T-helper 1 cell (primary cell): Measurements from ENCODE around the gene SDK1.

Experiments
- DNase-seq, 5 donors: peaks; one replicate each; pipeline ENCODE4 v3.0.0-alpha.2; 2012 to 2020

Gene SDK1

GRCh38 chr7:3292694-3293093, 8.4 kb upstream of the SDK1 start:
- DNase-seq: no peak

GRCh38 chr7:3294432-3295100, 6.5 kb upstream of the SDK1 start:
- no peak for DNase-seq

GRCh38 chr7:3297105-3297819, 3.8 kb upstream of the SDK1 start:
- no peak for DNase-seq

- DNase-seq: no peak
Measured at GRCh38 chr7:3300221-3300650, 816 bp upstream of the SDK1 start.

GRCh38 chr7:3301449-3301731, 338 bp downstream of the SDK1 start:
- DNase-seq: no peak

GRCh38 chr7:3301831-3302618, 973 bp downstream of the SDK1 start:
- DNase-seq: peak in 1 of 5 donors; percentile 1

GRCh38 chr7:3302681-3303320, 1.7 kb downstream of the SDK1 start:
- no peak for DNase-seq

- no peak for DNase-seq
Measured at GRCh38 chr7:3304131-3304530, 3.1 kb downstream of the SDK1 start.

GRCh38 chr7:3307435-3307834, 6.4 kb downstream of the SDK1 start:
- no peak for DNase-seq

GRCh38 chr7:3309140-3309539, 8.1 kb downstream of the SDK1 start:
- DNase-seq: no peak

GRCh38 chr7:3309956-3310355, 8.9 kb downstream of the SDK1 start:
- no peak for DNase-seq

- DNase-seq: no peak
Measured at GRCh38 chr7:3310884-3311283, 9.8 kb downstream of the SDK1 start.

- DNase-seq: no peak
Measured at GRCh38 chr7:3312583-3312982, 11.5 kb downstream of the SDK1 start.

GRCh38 chr7:3318874-3319273, 17.8 kb downstream of the SDK1 start:
- no peak for DNase-seq

- no peak for DNase-seq
Measured at GRCh38 chr7:3321206-3321605, 20.2 kb downstream of the SDK1 start.

- no peak for DNase-seq
Measured at GRCh38 chr7:3321745-3322144, 20.7 kb downstream of the SDK1 start.

GRCh38 chr7:3326246-3326645, 25.2 kb downstream of the SDK1 start:
- DNase-seq: no peak

GRCh38 chr7:3327099-3327498, 26.0 kb downstream of the SDK1 start:
- DNase-seq: no peak

- no peak for DNase-seq
Measured at GRCh38 chr7:3327655-3328054, 26.6 kb downstream of the SDK1 start.

GRCh38 chr7:3332308-3332707, 31.3 kb downstream of the SDK1 start:
- DNase-seq: no peak

- DNase-seq: no peak
Measured at GRCh38 chr7:3333861-3334260, 32.8 kb downstream of the SDK1 start.

- DNase-seq: no peak
Measured at GRCh38 chr7:3336042-3336665, 35.1 kb downstream of the SDK1 start.

GRCh38 chr7:3338161-3338560, 37.1 kb downstream of the SDK1 start:
- DNase-seq: no peak
